ENCODE data around the gene LRFN2.
A peak's percentile ranks its signal among the peaks of the same experiment; 100 is the strongest.

LRFN2 gene

GRCh38 chr6:40395698-40396076 lies 191.5 kb downstream of the LRFN2 start:
- DNase-seq, result no peak

- no peak for DNase-seq
These were observed 192.0 kb downstream of the LRFN2 start for GRCh38 chr6:40395066-40395697.

- no peak for DNase-seq
These were observed 192.8 kb downstream of the LRFN2 start for GRCh38 chr6:40394381-40394780.

GRCh38 chr6:40393641-40394040 lies 193.5 kb downstream of the LRFN2 start:
- DNase-seq, result no peak

GRCh38 chr6:40392589-40392988 lies 194.6 kb downstream of the LRFN2 start:
- no peak for DNase-seq

- no peak for DNase-seq
These were observed 195.2 kb downstream of the LRFN2 start for GRCh38 chr6:40391851-40392517.

GRCh38 chr6:40391086-40391485 lies 196.1 kb downstream of the LRFN2 start:
- DNase-seq, result peak; percentile 27

- no peak for DNase-seq
These were observed 196.9 kb downstream of the LRFN2 start for GRCh38 chr6:40390144-40390800.

- peak; percentile 66 for DNase-seq
These were observed 197.9 kb downstream of the LRFN2 start for GRCh38 chr6:40389254-40389653.

GRCh38 chr6:40387871-40388264 lies 199.3 kb downstream of the LRFN2 start:
- DNase-seq, result peak; percentile 11

GRCh38 chr6:40387127-40387870 lies 199.9 kb downstream of the LRFN2 start:
- DNase-seq, result peak; percentile 45

GRCh38 chr6:40386200-40386599 lies 201.0 kb downstream of the LRFN2 start:
- DNase-seq, result no peak

- DNase-seq, result no peak
These were observed 203.6 kb downstream of the LRFN2 start for GRCh38 chr6:40383348-40384115.

GRCh38 chr6:40380271-40380670 lies 206.9 kb downstream of the LRFN2 start:
- DNase-seq, result no peak

- no peak for DNase-seq
These were observed 207.4 kb downstream of the LRFN2 start for GRCh38 chr6:40379811-40380210.

- DNase-seq, result no peak
These were observed 208.5 kb downstream of the LRFN2 start for GRCh38 chr6:40378725-40379074.

GRCh38 chr6:40378071-40378724 lies 209.0 kb downstream of the LRFN2 start:
- no peak for DNase-seq

GRCh38 chr6:40377173-40377806 lies 209.9 kb downstream of the LRFN2 start:
- DNase-seq, result no peak

- DNase-seq, result no peak
These were observed 211.0 kb downstream of the LRFN2 start for GRCh38 chr6:40376113-40376650.

GRCh38 chr6:40373267-40373666 lies 213.9 kb downstream of the LRFN2 start:
- no peak for DNase-seq

GRCh38 chr6:40371621-40372020 lies 215.5 kb downstream of the LRFN2 start:
- no peak for DNase-seq

GRCh38 chr6:40371095-40371494 lies 216.1 kb downstream of the LRFN2 start:
- DNase-seq, result no peak

Data from CD4-positive, alpha-beta T cell treated with Interleukin-4 for 4 hours (primary cell).